K562 (cell line): Measurements from ENCODE around the gene SPATA32. TPM values are rescaled to one million over a fixed set of nuclear protein-coding genes. Genes with fewer than 3 reads are reported as not detected.

Experiments
- ATAC-seq: fragments of 200-7000 bp; cut with Tn5 transposase; 3 replicates; pipeline ENCODE4 v1.9.1; 2020; ENCODE audit warnings: moderate library complexity
- BruUV-seq: library from RNA; stranded (reverse); fragments of 400-500 nt; replicated peaks from 2 replicates; lab custom pipeline; 2021; lab: Mats Ljungman, UMichigan
- CTCF ChIA-PET: fragments of 300-600 bp; formaldehyde crosslinking; extraction: SDS; loops from one replicate; lab custom pipeline; 2021; ENCODE audit warnings: low intra/inter-chr PET ratio; lab: Yijun Ruan, JAX
- POLR2A ChIA-PET: fragments of 300-600, 350-650 bp; sonication (Branson Sonifier 250); formaldehyde crosslinking; extraction: SDS; loops from one replicate; lab custom pipeline; 2021; ENCODE audit warnings: antibody characterized with exemption, inconsistent platforms; lab: Yijun Ruan, JAX
- DNase-seq, 4 experiments: peaks; one replicate each; pipeline versions ENCODE4 v3.0.0 to v3.0.0-alpha.2; 2011 to 2018; ENCODE audit warnings: low spot score in 3 of 4, mixed read lengths in 3 of 4; ENCODE audit errors: extremely low read depth in 1 of 4
- FAIRE-seq: peaks from 2 replicates; lab custom pipeline; 2011; peaks lifted over from hg19 to GRCh38; lab: Jason Lieb, UNC
- H2AFZ ChIP-seq: 2 replicates; pipeline ENCODE4 v1.6.0; 2011; ENCODE audit warnings: low read depth, low read length, control low read depth, inconsistent platforms
- H3K27ac ChIP-seq: fragments of 200-600 bp; 3 replicates; pipeline ENCODE4 v1.8.0; 2011; ENCODE audit warnings: low read depth, mild to moderate bottlenecking, control low read depth, inconsistent platforms, low read length, moderate library complexity, mixed read lengths; ENCODE audit errors: extremely low read depth
- H3K27me3 ChIP-seq, 2 experiments: fragments of 300-600 bp in 1 of 2; 2 replicates in 1 of 2; 3 replicates in 1 of 2; pipeline versions ENCODE4 v1.6.0 to v1.8.0; 2011; ENCODE audit warnings: inconsistent platforms in 2 of 2, low read length in 2 of 2, mild to moderate bottlenecking in 1 of 2, mixed read lengths in 1 of 2, moderate library complexity in 1 of 2; ENCODE audit not compliant: control insufficient read depth in 2 of 2, insufficient read depth in 2 of 2
- H3K36me3 ChIP-seq: fragments of 300-600 bp; 3 replicates; pipeline ENCODE4 v1.8.0; 2011; ENCODE audit warnings: mild to moderate bottlenecking, low read length, inconsistent platforms; ENCODE audit not compliant: control insufficient read depth, insufficient read depth
- H3K4me1 ChIP-seq, 2 experiments: fragments of 200-600 bp in 1 of 2; replicated peaks in 1 of 2; 2 replicates in 1 of 2; 3 replicates in 1 of 2; pipeline versions ENCODE4 v1.5.1 to v1.8.0; 2011; ENCODE audit warnings: inconsistent platforms in 2 of 2, low read length in 2 of 2, mild to moderate bottlenecking in 1 of 2, mixed read lengths in 1 of 2, moderate library complexity in 1 of 2; ENCODE audit not compliant: control insufficient read depth in 2 of 2, insufficient read depth in 2 of 2
- H3K4me2 ChIP-seq: 2 replicates; pipeline ENCODE4 v1.6.1; 2011; ENCODE audit warnings: low read length, control low read depth, inconsistent platforms, mixed read lengths; ENCODE audit not compliant: insufficient read depth
- H3K4me3 ChIP-seq: fragments of 200-600 bp; sonication (generic), shearing (Covaris generic); 2 replicates; pipeline ENCODE4 v1.5.1; 2016; ENCODE audit warnings: control low read depth, inconsistent platforms
- H3K79me2 ChIP-seq: fragments of 200-600 bp; 3 replicates; pipeline ENCODE4 v1.8.0; 2011; ENCODE audit warnings: low read length, inconsistent platforms; ENCODE audit not compliant: control insufficient read depth, insufficient read depth
- H3K9ac ChIP-seq, 2 experiments: 2 replicates each; pipeline versions ENCODE4 v1.6.0 to v1.6.1; 2011; ENCODE audit warnings: low read depth in 2 of 2, low read length in 2 of 2, control low read depth in 1 of 2, inconsistent platforms in 1 of 2, mild to moderate bottlenecking in 1 of 2, mixed read lengths in 1 of 2; ENCODE audit not compliant: insufficient read depth in 1 of 2
- H3K9me1 ChIP-seq: one replicate; pipeline ENCODE4 v1.6.0; 2011; ENCODE audit warnings: inconsistent platforms, mild to moderate bottlenecking, low read length, moderate library complexity; ENCODE audit not compliant: control insufficient read depth, insufficient read depth
- H3K9me3 ChIP-seq: replicated peaks from 2 replicates; pipeline ENCODE4 v1.5.1; 2011; ENCODE audit warnings: low read depth, low read length, inconsistent platforms; ENCODE audit not compliant: control insufficient read depth, insufficient read depth
- H4K20me1 ChIP-seq: replicated peaks from 2 replicates; pipeline ENCODE4 v1.6.1; 2011; ENCODE audit warnings: low read length, inconsistent platforms, mixed read lengths; ENCODE audit not compliant: control insufficient read depth, insufficient read depth
- POLR2G ChIP-seq: fragments of 200-400 bp; formaldehyde crosslinking; IDR thresholded peaks from 2 replicates; pipeline ENCODE4 v1.6.1; 2017; ENCODE audit warnings: low read depth, mild to moderate bottlenecking, antibody characterized with exemption, low read length, moderate library complexity
- ZBTB49 ChIP-seq: sonication (generic); formaldehyde crosslinking; IDR thresholded peaks from 2 replicates; pipeline ENCODE4 v1.8.0; 2022; ENCODE audit warnings: missing genetic modification reagents, mild to moderate bottlenecking, borderline replicate concordance
- WGBS: fragments of 100-300 bp; shearing (Covaris generic); methylation state at CpG from one replicate; pipeline ENCODE4 v1.1.6; 2016; ENCODE audit warnings: low coverage, mixed read lengths; ENCODE audit not compliant: insufficient coverage; ENCODE audit errors: missing lambda C conversion rate; 5-methylcytosine and 5-hydroxymethylcytosine counted together
- in situ Hi-C: fragments of 300-500 bp; cut with MboI; formaldehyde crosslinking; loops from 4 replicates; pipeline ENCODE4 v1.15.0; 2018; ENCODE audit warnings: inconsistent platforms, mixed read lengths
- intact Hi-C: fragments of 100-400 bp; cut with micrococcal nuclease; formaldehyde crosslinking; loops from 2 replicates; pipeline ENCODE4 v1.14.2; 2022
- polyA plus RNA-seq, 8 experiments: library from polyadenylated mRNA; depleted of rRNA in 4 of 8; stranded (reverse) in 5 of 8; unstranded in 3 of 8; fragments of >200 nt; fragmentation: Nextera tagmentation in 2 of 8; fragmentation: Illumina TruSeq in 1 of 8; extraction: Ambion mirVana in 2 of 8; extraction: Trizol in 1 of 8; gene quantifications; 2 replicates each; pipeline versions ENCODE4 v1.2.1 to v1.2.3, GENCODE V29; 2011 to 2014; ENCODE audit warnings: inconsistent platforms in 1 of 8, missing spikeins in 1 of 8
- total RNA-seq, 7 experiments: library from RNA; depleted of rRNA in 6 of 7; stranded (reverse); fragments of >200 nt in 6 of 7; fragmentation: Illumina TruSeq in 2 of 7; extraction: Trizol in 2 of 7; gene quantifications; 2 replicates each; pipeline versions ENCODE4 v1.2.1 to v1.2.3, GENCODE V29; 2011 to 2021; ENCODE audit warnings: low replicate concordance in 1 of 7

SPATA32 gene
- total and polyA plus RNA-seq, 9 of the 15 experiments (the other 6 are each of a cell fraction or from before 2014, with no cell fraction given): 0.03 to 0.06 TPM; not detected in 7

GRCh38 chr17:45240905-45241327 lies 21.0 kb downstream of the SPATA32 start:
- no peak overlapping the region for H3K4me3 ChIP-seq
- no peak for DNase-seq
- 92% methylated on average over 16 of the region's 21 CpGs for WGBS

More at GRCh38 chr17:45240905-45241327, 21.0 kb downstream of the SPATA32 start:
- no peaks in the 10 kb centered on the region for H3K79me2 ChIP-seq
- peak overlapping the region in 1 of 2 experiments; percentile 20; a peak in 1 of 4 replicates for H3K9ac ChIP-seq
- no peak for ATAC-seq
- in situ Hi-C loops: no loop called here
- H3K27ac ChIP-seq: no peak overlapping the region
- TF ChIP-seq ZBTB49 (CRISPR knock-in tag) (no peak), POLR2G (0 out of 2 replicates have a peak, but pooled peaks have one; percentile 32)
- TF ChIP-seq, all 486 proteins: peak for 1
- no peaks in the 10 kb centered on the region for H3K27me3 ChIP-seq
- no peaks in the 10 kb centered on the region for H4K20me1 ChIP-seq
- H3K4me1 ChIP-seq: peaks cover 0 to 27% of the 10 kb centered on the region in 2 experiments; a peak in 1 of 5 replicates
- FAIRE-seq: no peak
- ChIA-PET CTCF (interaction anchor here (1.6 kb wide), 1 partner anchor 22 kb away, joined by 4 read pairs; no protein-coding TSS in a partner anchor), POLR2A (no interaction called here)
- H3K36me3 ChIP-seq: peaks cover 46% of the 10 kb centered on the region; the same call in 2 of the 3 replicates
- no peaks in the 10 kb centered on the region for H3K9me1 ChIP-seq
- H2AFZ ChIP-seq: no peak overlapping the region
- H3K4me2 ChIP-seq: no peak overlapping the region
- no peaks in the 10 kb centered on the region for H3K9me3 ChIP-seq
- intact Hi-C loops: no loop called here
- BruUV-seq: no TSS peak
